NCI-H82 treated with DMSO at 0.1 percent for 48 hours (cell line): Measurements from ENCODE around the gene ZMYND15.
A peak's percentile ranks its signal among the peaks of the same experiment; 100 is the strongest.

Experiments used
- DNase-seq: peaks from one replicate; lab custom pipeline; 2025; ENCODE audit not compliant: unreplicated experiment; lab: John Stamatoyannopoulos, UW

Gene ZMYND15

DNA sequence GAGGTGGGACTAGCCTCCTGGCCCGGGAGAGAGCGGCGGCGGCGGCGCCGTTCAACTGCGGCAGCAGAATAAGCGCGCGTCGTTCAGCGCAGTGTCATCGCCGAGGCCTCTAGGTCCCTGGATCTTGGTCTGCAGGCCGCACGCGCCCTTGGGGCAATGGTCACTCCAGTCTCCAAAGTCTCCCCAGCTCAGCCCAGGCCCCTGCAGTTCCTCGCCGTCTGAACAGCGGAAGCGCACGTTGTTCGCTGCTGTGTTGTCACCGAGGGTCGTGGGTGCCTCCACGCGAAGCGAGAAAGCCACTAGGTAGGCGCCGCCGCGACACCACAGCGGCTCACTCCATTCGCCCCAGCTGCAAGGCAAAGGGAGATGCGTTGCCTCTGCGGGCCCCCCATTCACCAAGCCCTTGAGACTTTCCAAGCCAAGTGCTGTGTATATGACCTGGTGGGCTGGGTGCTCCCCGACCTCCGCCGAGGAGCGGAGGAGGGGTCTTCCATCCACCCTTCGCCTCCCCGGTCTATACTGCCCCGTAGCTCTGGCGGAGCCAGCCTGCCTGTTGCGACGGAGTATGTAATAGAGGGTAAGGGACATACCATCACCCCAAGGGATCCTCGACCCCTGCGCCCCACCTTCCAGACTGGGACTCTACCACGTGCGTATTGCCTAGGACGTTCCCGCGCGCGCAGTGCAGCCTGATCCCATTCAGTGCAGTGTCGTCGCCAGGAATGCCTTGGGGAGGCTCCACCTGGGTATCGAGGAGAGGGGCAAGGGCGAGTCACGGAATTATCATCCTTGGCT is 45.9 kb downstream of the ZMYND15 start:
- DNase-seq = no peak

GRCh38 chr17:4786106-4786511 is 46.5 kb downstream of the ZMYND15 start, which contains the start of gene VMO1:
TSS of gene VMO1 (minus strand) at chr17:4786364. CDS start at chr17:4786352, 12 bp downstream.
- DNase-seq = peak; percentile 79

- no peak for DNase-seq
These were observed 46.9 kb downstream of the ZMYND15 start for GRCh38 chr17:4786516-4786915.

- DNase-seq = no peak
These were observed 48.6 kb downstream of the ZMYND15 start for GRCh38 chr17:4788159-4788806.

DNA sequence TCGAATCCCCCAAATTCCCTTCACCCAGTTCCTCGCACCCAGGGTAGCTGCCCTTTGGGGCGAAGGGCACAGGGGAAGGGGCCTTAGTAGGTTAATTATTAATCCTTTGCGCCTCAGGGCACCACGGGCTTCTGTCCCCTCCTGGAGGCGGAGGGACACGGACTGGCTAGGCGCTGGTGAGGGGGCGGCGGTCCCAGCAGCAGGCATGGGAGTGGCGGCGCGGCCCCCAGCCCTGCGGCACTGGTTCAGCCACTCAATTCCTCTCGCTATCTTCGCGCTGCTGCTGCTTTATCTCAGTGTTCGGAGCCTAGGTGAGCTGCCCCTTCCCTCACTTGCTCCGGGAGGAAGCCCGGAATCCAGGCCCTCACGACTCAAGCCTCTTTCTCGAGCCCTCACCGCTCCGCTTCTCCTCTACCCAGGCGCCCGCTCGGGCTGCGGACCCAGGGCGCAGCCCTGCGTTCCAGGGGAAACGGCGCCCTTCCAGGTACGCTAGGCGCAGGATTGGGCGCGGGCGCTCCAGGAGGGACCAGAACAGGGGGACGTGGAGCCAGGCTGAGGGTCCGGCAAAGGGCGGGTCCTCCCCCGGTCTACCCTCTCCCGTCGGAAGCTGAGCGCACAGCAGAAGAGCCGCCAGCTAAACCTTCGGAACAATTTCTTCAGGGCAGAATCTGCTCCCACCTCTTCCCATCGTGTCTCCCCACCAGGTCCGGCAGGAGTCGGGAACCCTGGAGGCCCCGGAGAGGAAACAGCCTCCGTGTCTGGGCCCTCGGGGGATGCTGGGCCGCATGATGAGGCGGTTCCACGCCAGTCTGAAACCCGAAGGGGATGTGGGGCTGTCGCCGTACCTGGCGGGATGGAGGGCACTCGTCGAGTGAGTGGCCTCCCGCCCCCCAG is 49.4 kb downstream of the ZMYND15 start, which contains the start of gene GLTPD2:
GLTPD2 (plus strand) TSS at position 158 of the 894 bp plus-strand sequence; CDS start at position 206, 48 bp downstream.
- DNase-seq = no peak

DNA sequence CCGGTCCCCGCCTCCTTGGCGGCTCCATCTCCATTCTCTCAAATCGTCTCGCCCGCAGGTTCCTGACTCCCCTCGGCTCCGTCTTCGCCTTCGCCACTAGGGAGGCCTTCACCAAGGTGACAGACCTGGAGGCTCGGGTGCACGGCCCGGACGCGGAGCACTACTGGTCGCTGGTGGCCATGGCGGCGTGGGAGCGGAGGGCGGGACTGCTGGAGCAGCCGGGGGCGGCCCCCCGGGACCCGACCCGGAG is 50.0 kb downstream of the ZMYND15 start:
- DNase-seq = peak; percentile 38

GRCh38 chr17:4789951-4790704 is 50.5 kb downstream of the ZMYND15 start:
- peak; percentile 66 for DNase-seq

DNA sequence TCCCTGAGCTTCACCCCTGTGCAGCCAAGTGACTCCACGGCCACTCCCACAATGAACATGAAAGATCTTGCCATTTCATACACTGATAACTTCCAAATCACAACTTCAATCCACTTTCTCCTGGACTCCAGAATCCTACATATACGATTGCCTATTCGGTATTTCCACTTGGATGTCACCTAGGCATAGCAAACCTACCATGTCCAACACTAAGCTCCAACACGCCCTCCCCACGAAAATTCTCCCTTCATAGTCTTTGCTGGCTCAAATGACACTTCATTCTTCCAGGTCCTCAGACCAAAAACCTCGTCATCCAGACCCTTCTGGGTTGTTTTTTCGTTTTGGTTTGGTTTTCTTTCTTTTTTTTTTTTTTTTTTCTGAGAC is 51.1 kb downstream of the ZMYND15 start:
- no peak for DNase-seq

- no peak for DNase-seq
These were observed 55.5 kb downstream of the ZMYND15 start for GRCh38 chr17:4795168-4795567.
